Measurements from ENCODE around the gene LYRM9. TPM values are rescaled to one million over a fixed set of nuclear protein-coding genes. Genes with fewer than 3 reads are reported as not detected.

LYRM9 gene
- polyA plus RNA-seq, 1 donor (not counting 4 experiments of a cell fraction or from before 2014, with no cell fraction given), result 3.0 TPM

GRCh38 chr17:27906226-27906580 lies 13.0 kb upstream of the LYRM9 start:
- Histone ChIP-seq H3K27ac (ENCODE audit: control insufficient read depth, insufficient read depth, low read length) (no peak overlapping the region), H3K9me1 (ENCODE audit: control insufficient read depth, extremely low read depth, insufficient read depth, low read length) (no peaks in the 10 kb centered on the region), H3K4me3 (ENCODE audit: control insufficient read depth in 2 of 3, extremely low read depth in 1 of 3, insufficient read depth in 2 of 3, low read depth in 1 of 3, low read length in 3 of 3) (no peak overlapping the region), H4K20me1 (ENCODE audit: control insufficient read depth, extremely low read depth, insufficient read depth, low read length) (no peaks in the 10 kb centered on the region), H3K27me3 (ENCODE audit: control insufficient read depth, extremely low read depth, insufficient read depth, low read length) (no peaks in the 10 kb centered on the region), H2AFZ (ENCODE audit: control insufficient read depth, low read length) (no peak overlapping the region), H3K9ac (ENCODE audit: control insufficient read depth, extremely low read depth, insufficient read depth, low read length) (no peak overlapping the region), H3K36me3 (ENCODE audit: control insufficient read depth in 2 of 2, extremely low read depth in 1 of 2, insufficient read depth in 2 of 2, low read length in 2 of 2) (no peaks in the 10 kb centered on the region), H3K9me3 (ENCODE audit: control insufficient read depth, low read depth, low read length) (peaks cover 4% of the 10 kb centered on the region), H3K4me2 (ENCODE audit: control insufficient read depth, extremely low read depth, insufficient read depth, low read depth, low read length) (no peak overlapping the region), H3K4me1 (ENCODE audit: control insufficient read depth, extremely low read depth, insufficient read depth, low read length) (no peaks in the 10 kb centered on the region), H3K79me2 (ENCODE audit: control insufficient read depth, insufficient read depth, low read length) (no peaks in the 10 kb centered on the region)
- FAIRE-seq (no peak), DNase-seq (ENCODE audit: low read depth, low spot score) (no peak)
- dilution Hi-C loops (cut with MboI; ENCODE audit: extremely low pct_ligation_motif_present, low sequenced_read_pairs), result no loop called here
- no peak for TF ChIP-seq EZH2 (IDR thresholded peaks at IDR 0.05; ENCODE audit: low read length)
- TF ChIP-seq CTCF (optimal IDR thresholded peaks at IDR 0.05 in 1 of 3, IDR thresholded peaks at IDR 0.05 in 1 of 3, conservative IDR thresholded peaks at IDR 0.05 in 1 of 3; ENCODE audit: extremely low read depth in 1 of 3, insufficient read depth in 2 of 3, low read length in 3 of 3), result no peak

- TF ChIP-seq CTCF (optimal IDR thresholded peaks at IDR 0.05 in 1 of 3, IDR thresholded peaks at IDR 0.05 in 1 of 3, conservative IDR thresholded peaks at IDR 0.05 in 1 of 3; ENCODE audit: extremely low read depth in 1 of 3, insufficient read depth in 2 of 3, low read length in 3 of 3) (no peak), EZH2 (IDR thresholded peaks at IDR 0.05; ENCODE audit: low read length) (no peak)
- H3K27ac ChIP-seq (ENCODE audit: control insufficient read depth, insufficient read depth, low read length), result no peak overlapping the region
These were observed 12.5 kb upstream of the LYRM9 start for GRCh38 chr17:27905447-27906225.

More at GRCh38 chr17:27905447-27906225, 12.5 kb upstream of the LYRM9 start:
- Histone ChIP-seq H3K4me2 (ENCODE audit: control insufficient read depth, extremely low read depth, insufficient read depth, low read depth, low read length) (no peak overlapping the region), H3K9me3 (ENCODE audit: control insufficient read depth, low read depth, low read length) (peaks cover 4% of the 10 kb centered on the region), H3K36me3 (ENCODE audit: control insufficient read depth in 2 of 2, extremely low read depth in 1 of 2, insufficient read depth in 2 of 2, low read length in 2 of 2) (no peaks in the 10 kb centered on the region), H3K27me3 (ENCODE audit: control insufficient read depth, extremely low read depth, insufficient read depth, low read length) (no peaks in the 10 kb centered on the region), H3K4me1 (ENCODE audit: control insufficient read depth, extremely low read depth, insufficient read depth, low read length) (no peaks in the 10 kb centered on the region), H4K20me1 (ENCODE audit: control insufficient read depth, extremely low read depth, insufficient read depth, low read length) (no peaks in the 10 kb centered on the region), H3K9ac (ENCODE audit: control insufficient read depth, extremely low read depth, insufficient read depth, low read length) (no peak overlapping the region), H3K79me2 (ENCODE audit: control insufficient read depth, insufficient read depth, low read length) (no peaks in the 10 kb centered on the region), H2AFZ (ENCODE audit: control insufficient read depth, low read length) (no peak overlapping the region), H3K9me1 (ENCODE audit: control insufficient read depth, extremely low read depth, insufficient read depth, low read length) (no peaks in the 10 kb centered on the region), H3K4me3 (ENCODE audit: control insufficient read depth in 2 of 3, extremely low read depth in 1 of 3, insufficient read depth in 2 of 3, low read depth in 1 of 3, low read length in 3 of 3) (no peak overlapping the region)
- DNase-seq (ENCODE audit: low read depth, low spot score) (no peak), FAIRE-seq (no peak)
- dilution Hi-C loops (cut with MboI; ENCODE audit: extremely low pct_ligation_motif_present, low sequenced_read_pairs), result no loop called here
